Skin of body (tissue), 2 donors: ENCODE results near the gene PCDHAC2. TPM values are rescaled to one million over a fixed set of nuclear protein-coding genes. Genes with fewer than 3 reads are reported as not detected.

ENCODE experiments used
- small RNA-seq: library from RNA; depleted of rRNA; stranded (forward); fragments of <200 nt; gene quantifications from one replicate; pipeline ENCODE3, GENCODE V24; 2014; ENCODE audit warnings: low replicate concordance
- total RNA-seq: library from RNA; depleted of rRNA; stranded (reverse); fragments of >200 nt; gene quantifications from one replicate; pipeline ENCODE4 v1.2.3, GENCODE V29; 2014

Gene PCDHAC2
- total RNA-seq, 1 donor from 2014 or later = 3.0 TPM

Small RNAs within 50 kb of the gene (small RNA-seq; reads per million reads assigned to genes)
- not detected for gene AC010223.1

Other genes with a start within 250 kb of the PCDHAC2 start
- not detected for gene PCDHA1, start 180.3 kb upstream of the PCDHAC2 start, total RNA-seq
- 0.20 TPM for gene PCDHA2, start 171.6 kb upstream of the PCDHAC2 start, total RNA-seq
- gene PCDHA3, start 165.4 kb upstream of the PCDHAC2 start, total RNA-seq = 0.20 TPM
- 0.30 TPM for gene PCDHA4, start 159.4 kb upstream of the PCDHAC2 start, total RNA-seq
- 0.20 TPM for gene PCDHA5, start 144.9 kb upstream of the PCDHAC2 start, total RNA-seq
- 0.30 TPM for gene PCDHA6, start 138.5 kb upstream of the PCDHAC2 start, total RNA-seq
- 0.30 TPM for gene PCDHA7, start 132.2 kb upstream of the PCDHAC2 start, total RNA-seq
- 0.10 TPM for gene PCDHA8, start 125.3 kb upstream of the PCDHAC2 start, total RNA-seq
- 0.30 TPM for gene PCDHA9, start 118.1 kb upstream of the PCDHAC2 start, total RNA-seq
- gene PCDHA10, start 110.6 kb upstream of the PCDHAC2 start, total RNA-seq = 0.20 TPM
- gene PCDHA11, start 97.5 kb upstream of the PCDHAC2 start, total RNA-seq = 0.39 TPM
- 0.20 TPM for gene PCDHA12, start 91.2 kb upstream of the PCDHAC2 start, total RNA-seq
- gene PCDHA13, start 84.4 kb upstream of the PCDHAC2 start, total RNA-seq = 0.79 TPM
- 0.69 TPM for gene PCDHAC1, start 40.2 kb upstream of the PCDHAC2 start, total RNA-seq
- gene PCDHB1, start 84.9 kb downstream of the PCDHAC2 start, total RNA-seq = not detected
- 3.1 TPM for gene PCDHB2, start 128.1 kb downstream of the PCDHAC2 start, total RNA-seq
- 2.7 TPM for gene PCDHB3, start 134.0 kb downstream of the PCDHAC2 start, total RNA-seq
- 1.6 TPM for gene PCDHB4, start 155.3 kb downstream of the PCDHAC2 start, total RNA-seq
- gene PCDHB5, start 168.7 kb downstream of the PCDHAC2 start, total RNA-seq = 2.7 TPM
- 0.39 TPM for gene PCDHB6, start 183.6 kb downstream of the PCDHAC2 start, total RNA-seq
- 1.1 TPM for gene PCDHB7, start 206.2 kb downstream of the PCDHAC2 start, total RNA-seq
- gene PCDHB8, start 211.3 kb downstream of the PCDHAC2 start, total RNA-seq = 0.49 TPM
- gene PCDHB16, start 215.9 kb downstream of the PCDHAC2 start, total RNA-seq = 2.5 TPM
- 0.89 TPM for gene PCDHB9, start 220.7 kb downstream of the PCDHAC2 start, total RNA-seq
- gene PCDHB10, start 225.9 kb downstream of the PCDHAC2 start, total RNA-seq = 1.8 TPM
- 3.5 TPM for gene PCDHB11, start 233.2 kb downstream of the PCDHAC2 start, total RNA-seq
- 2.2 TPM for gene PCDHB12, start 242.2 kb downstream of the PCDHAC2 start, total RNA-seq
- 2.9 TPM for gene PCDHB13, start 247.4 kb downstream of the PCDHAC2 start, total RNA-seq